Loucy (cell line): ENCODE data around the gene IGSF11.

ENCODE experiments used
- H2AFZ ChIP-seq: fragments of 200-600 bp; sonication (generic); 2 replicates; pipeline ENCODE4 v1.6.0; 2016; ENCODE audit warnings: antibody characterized with exemption, mild to moderate bottlenecking, low read length, moderate library complexity
- H3F3A ChIP-seq: fragments of 200-600 bp; 2 replicates; pipeline ENCODE4 v1.6.0; 2016; ENCODE audit warnings: antibody characterized with exemption, low read depth, mild to moderate bottlenecking
- H3K27me3 ChIP-seq: fragments of 200-600 bp; sonication (generic); 2 replicates; pipeline ENCODE4 v1.6.1; 2014; ENCODE audit warnings: low read length, mild to moderate bottlenecking; ENCODE audit not compliant: insufficient read depth, poor library complexity, severe bottlenecking
- H3K36me3 ChIP-seq: fragments of 200-600 bp; sonication (generic); 2 replicates; pipeline ENCODE4 v1.6.1; 2016; ENCODE audit warnings: low read length; ENCODE audit not compliant: insufficient read depth
- H3K4me1 ChIP-seq: fragments of 200-600 bp; sonication (generic); 2 replicates; pipeline ENCODE4 v1.5.1; 2014; ENCODE audit warnings: low read length, mild to moderate bottlenecking; ENCODE audit not compliant: insufficient read depth, poor library complexity, severe bottlenecking
- H3K4me2 ChIP-seq: fragments of 200-600 bp; sonication (generic); 2 replicates; pipeline ENCODE4 v1.6.0; 2014; ENCODE audit warnings: antibody characterized with exemption, low read length, low read depth, mild to moderate bottlenecking; ENCODE audit not compliant: poor library complexity, severe bottlenecking
- H3K4me3 ChIP-seq: fragments of 200-600 bp; sonication (generic); 2 replicates; pipeline ENCODE4 v1.5.1; 2014; ENCODE audit warnings: low read length, mild to moderate bottlenecking, mixed read lengths; ENCODE audit not compliant: poor library complexity, severe bottlenecking
- H3K79me2 ChIP-seq: fragments of 200-600 bp; sonication (generic); 2 replicates; pipeline ENCODE4 v1.6.1; 2014; ENCODE audit warnings: low read length; ENCODE audit not compliant: insufficient read depth
- H3K9ac ChIP-seq: fragments of 200-600 bp; sonication (generic); 2 replicates; pipeline ENCODE4 v1.6.0; 2014; ENCODE audit warnings: mild to moderate bottlenecking, low read depth, low read length, moderate library complexity; ENCODE audit not compliant: poor library complexity, severe bottlenecking
- H3K9me2 ChIP-seq: fragments of 200-600 bp; sonication (generic); replicated peaks from 2 replicates; pipeline ENCODE4 v1.6.1; 2016; ENCODE audit warnings: low read depth, low read length, mixed read lengths
- H3K9me3 ChIP-seq: fragments of 200-600 bp; sonication (generic); 2 replicates; pipeline ENCODE4 v1.6.1; 2014; ENCODE audit warnings: mild to moderate bottlenecking, antibody characterized with exemption, low read length, low read depth; ENCODE audit not compliant: insufficient read depth
- H4K20me1 ChIP-seq: fragments of 200-600 bp; sonication (generic); 2 replicates; pipeline ENCODE4 v1.6.0; 2014; ENCODE audit warnings: antibody characterized with exemption, low read length, mild to moderate bottlenecking; ENCODE audit not compliant: insufficient read depth, poor library complexity, severe bottlenecking
- CTCF ChIP-seq: fragments of 200-600 bp; sonication (generic); conservative IDR thresholded peaks from 2 replicates; pipeline ENCODE4 v1.5.1; 2014; ENCODE audit warnings: mild to moderate bottlenecking, antibody characterized with exemption, low read length
- EZH2phosphoT487 ChIP-seq: fragments of 200-600 bp; IDR thresholded peaks from 2 replicates; pipeline ENCODE4 v1.6.1; 2018; ENCODE audit warnings: antibody characterized with exemption, mild to moderate bottlenecking, moderate library complexity, borderline replicate concordance

IGSF11 gene

DNA sequence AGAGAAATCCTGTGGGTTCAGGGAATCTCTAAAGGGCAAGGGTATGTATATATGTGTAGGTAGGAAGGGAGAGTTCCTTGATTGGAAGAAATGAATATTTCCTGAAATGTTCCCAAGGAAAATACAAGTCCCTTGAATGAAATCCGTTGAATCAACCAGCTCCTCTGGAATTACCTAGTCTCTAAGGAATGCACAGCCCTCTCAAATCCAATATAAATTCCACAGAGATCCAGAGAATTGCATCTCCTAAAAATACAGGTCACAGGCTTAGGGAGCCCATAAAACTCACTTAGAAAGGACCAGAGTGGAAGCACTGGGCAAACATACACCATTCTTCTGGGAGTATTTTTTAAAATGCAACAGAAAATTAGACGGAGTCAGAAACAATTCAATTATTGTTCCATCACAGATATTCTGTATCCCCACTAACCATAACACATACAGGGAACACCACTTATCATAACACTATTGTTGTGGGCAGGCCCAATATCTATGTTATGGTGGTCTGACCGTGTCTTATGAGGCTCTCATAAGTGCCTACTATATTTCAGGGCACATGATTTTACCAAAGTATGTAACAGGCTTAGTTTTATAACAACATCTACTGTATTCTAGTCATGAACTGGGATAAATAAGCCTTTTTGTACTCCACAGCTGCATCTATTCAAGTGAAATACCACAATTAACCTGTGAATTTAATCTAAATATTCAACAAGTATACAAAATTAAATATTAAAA lies 43.7 kb downstream of the IGSF11 start:
- H3K9ac ChIP-seq, result no peak overlapping the region
- H3K4me2 ChIP-seq, result no peak overlapping the region
- H3K36me3 ChIP-seq, result no peaks in the 10 kb centered on the region
- H2AFZ ChIP-seq, result no peak overlapping the region
- no peaks in the 10 kb centered on the region for H3K79me2 ChIP-seq
- H3K9me3 ChIP-seq, result no peaks in the 10 kb centered on the region
- H3K4me1 ChIP-seq, result no peaks in the 10 kb centered on the region
- H3F3A ChIP-seq, result no peaks in the 10 kb centered on the region
- no peak overlapping the region for H3K4me3 ChIP-seq
- no peaks in the 10 kb centered on the region for H3K27me3 ChIP-seq
- H4K20me1 ChIP-seq, result no peaks in the 10 kb centered on the region
- no peaks in the 10 kb centered on the region for H3K9me2 ChIP-seq
- TF ChIP-seq CTCF (no peak), EZH2phosphoT487 (no peak)

DNA sequence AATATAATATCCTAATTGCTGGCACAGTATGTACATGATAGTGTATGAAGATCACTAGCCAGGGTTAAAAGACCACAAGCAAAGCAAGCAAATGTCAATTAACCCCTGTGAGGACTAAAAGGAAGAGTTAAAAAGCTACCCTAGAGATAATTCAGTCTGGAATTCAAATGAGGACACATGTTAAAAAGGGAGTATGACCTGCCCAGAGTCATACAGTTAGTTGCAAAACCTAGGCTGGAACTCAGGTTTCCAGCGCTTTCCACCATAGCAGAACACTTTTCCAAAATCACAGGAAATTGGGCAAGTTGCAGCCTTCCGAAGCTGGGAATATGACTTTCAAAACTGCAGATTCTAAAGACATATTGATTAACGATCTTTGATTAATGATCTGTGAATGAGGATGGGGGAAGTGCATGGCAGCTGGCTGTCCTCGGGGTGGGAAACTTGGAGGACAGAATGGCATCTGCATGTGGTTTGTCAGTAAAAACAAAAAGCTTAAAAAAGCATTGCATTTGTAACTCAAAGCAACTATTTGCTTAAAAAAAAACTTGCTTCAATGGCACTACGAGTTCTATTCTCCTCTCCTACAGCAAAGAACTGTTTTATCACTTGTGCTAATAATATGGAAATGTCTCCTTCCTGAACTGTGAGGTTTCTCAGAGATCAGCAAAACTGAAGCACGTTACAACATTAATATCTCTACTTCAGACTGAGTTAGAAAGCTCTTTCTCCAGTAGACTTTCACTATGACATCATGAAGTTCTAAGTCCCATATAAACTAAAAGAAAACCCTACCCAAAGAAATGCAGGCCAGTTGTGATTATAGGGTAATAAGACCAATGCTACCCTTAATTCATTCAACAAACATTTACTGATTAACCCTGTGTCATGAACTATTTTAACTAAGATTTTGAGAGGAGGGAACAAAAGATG lies 46.2 kb downstream of the IGSF11 start:
- no peaks in the 10 kb centered on the region for H3K27me3 ChIP-seq
- no peak for TF ChIP-seq EZH2phosphoT487
- no peak overlapping the region for H3K9ac ChIP-seq
- no peaks in the 10 kb centered on the region for H3K9me3 ChIP-seq
- no peaks in the 10 kb centered on the region for H4K20me1 ChIP-seq
- no peaks in the 10 kb centered on the region for H3K4me1 ChIP-seq
- no peak overlapping the region for H3K4me3 ChIP-seq
- no peaks in the 10 kb centered on the region for H3K36me3 ChIP-seq
- no peaks in the 10 kb centered on the region for H3F3A ChIP-seq
- H3K79me2 ChIP-seq, result no peaks in the 10 kb centered on the region
- no peak overlapping the region for H3K4me2 ChIP-seq
- H2AFZ ChIP-seq, result no peak overlapping the region
- no peaks in the 10 kb centered on the region for H3K9me2 ChIP-seq

- H3K4me1 ChIP-seq, result no peaks in the 10 kb centered on the region
- H2AFZ ChIP-seq, result no peak overlapping the region
Observed at GRCh38 chr3:118987477-118987876, 47.2 kb downstream of the IGSF11 start.

More at GRCh38 chr3:118987477-118987876, 47.2 kb downstream of the IGSF11 start:
- H3K9me2 ChIP-seq, result no peaks in the 10 kb centered on the region
- TF ChIP-seq EZH2phosphoT487 (no peak), CTCF (no peak)
- no peaks in the 10 kb centered on the region for H4K20me1 ChIP-seq
- no peaks in the 10 kb centered on the region for H3K9me3 ChIP-seq
- H3F3A ChIP-seq, result no peaks in the 10 kb centered on the region
- no peaks in the 10 kb centered on the region for H3K36me3 ChIP-seq
- no peaks in the 10 kb centered on the region for H3K79me2 ChIP-seq
- H3K4me3 ChIP-seq, result no peak overlapping the region
- no peaks in the 10 kb centered on the region for H3K27me3 ChIP-seq
- no peak overlapping the region for H3K9ac ChIP-seq
- H3K4me2 ChIP-seq, result no peak overlapping the region
